ENCODE results near the gene TMEM131L. TPM values are rescaled to one million over a fixed set of nuclear protein-coding genes. Genes with fewer than 3 reads are reported as not detected.

Gene TMEM131L
- total RNA-seq, 1 donor from 2014 or later, result 18.6 TPM

- Histone ChIP-seq H3K9ac (ENCODE audit: low read length) (no peak overlapping the region), H3K27me3 (ENCODE audit: insufficient read depth, low read length) (no peaks in the 10 kb centered on the region), H3K4me1 (ENCODE audit: insufficient read depth, low read length) (peaks cover 17% of the 10 kb centered on the region), H3K36me3 (ENCODE audit: insufficient read depth, low read length) (no peaks in the 10 kb centered on the region), H3K4me3 (ENCODE audit: insufficient read depth, low read depth, low read length) (no peak overlapping the region), H3K4me2 (ENCODE audit: low read length) (peak overlapping the region; percentile 45), H4K20me1 (ENCODE audit: insufficient read depth, low read length) (peaks cover 34% of the 10 kb centered on the region), H3K27ac (ENCODE audit: low read depth, low read length) (peak overlapping the region; percentile 12), H3K79me2 (ENCODE audit: insufficient read depth, low read length) (no peaks in the 10 kb centered on the region), H3K9me3 (ENCODE audit: insufficient read depth, low read depth, low read length) (no peaks in the 10 kb centered on the region), H2AFZ (ENCODE audit: low read depth, low read length) (no peak overlapping the region)
- Mint-ChIP-seq H3K36me3 (ENCODE audit: low read depth, unreplicated experiment) (peaks cover 5% of the 10 kb centered on the region), H3K9me3 (ENCODE audit: unreplicated experiment) (no peaks in the 10 kb centered on the region), H3K4me1 (ENCODE audit: low read depth, unreplicated experiment) (peaks cover 28% of the 10 kb centered on the region), H3K27ac (ENCODE audit: unreplicated experiment) (peak overlapping the region; percentile 73), H3K4me3 (ENCODE audit: unreplicated experiment) (peak overlapping the region; percentile 29), H3K27me3 (ENCODE audit: low read depth, unreplicated experiment) (no peaks in the 10 kb centered on the region)
- peak; percentile 94 for FAIRE-seq
- peak; percentile 97 for DNase-seq (ENCODE audit: low read depth)
- TF ChIP-seq EZH2 (IDR thresholded peaks at IDR 0.05; ENCODE audit: insufficient read depth, low read length), result no peak
- TF ChIP-seq CTCF (IDR thresholded peaks at IDR 0.05; ENCODE audit: insufficient read depth, low read depth, low read length), result no peak
These were observed 75.4 kb downstream of the TMEM131L start for GRCh38 chr4:153541456-153542096.

GRCh38 chr4:153542131-153542530 lies 76.0 kb downstream of the TMEM131L start:
- Histone ChIP-seq H3K9ac (ENCODE audit: low read length) (no peak overlapping the region), H3K27ac (ENCODE audit: low read depth, low read length) (no peak overlapping the region), H3K4me1 (ENCODE audit: insufficient read depth, low read length) (peaks cover 17% of the 10 kb centered on the region), H3K79me2 (ENCODE audit: insufficient read depth, low read length) (no peaks in the 10 kb centered on the region), H3K4me3 (ENCODE audit: insufficient read depth, low read depth, low read length) (no peak overlapping the region), H3K4me2 (ENCODE audit: low read length) (peak overlapping the region; percentile 45), H3K36me3 (ENCODE audit: insufficient read depth, low read length) (no peaks in the 10 kb centered on the region), H4K20me1 (ENCODE audit: insufficient read depth, low read length) (peaks cover 34% of the 10 kb centered on the region), H3K9me3 (ENCODE audit: insufficient read depth, low read depth, low read length) (no peaks in the 10 kb centered on the region), H2AFZ (ENCODE audit: low read depth, low read length) (no peak overlapping the region), H3K27me3 (ENCODE audit: insufficient read depth, low read length) (no peaks in the 10 kb centered on the region)
- no peak for TF ChIP-seq CTCF (IDR thresholded peaks at IDR 0.05; ENCODE audit: insufficient read depth, low read depth, low read length)
- TF ChIP-seq EZH2 (IDR thresholded peaks at IDR 0.05; ENCODE audit: insufficient read depth, low read length), result no peak
- FAIRE-seq (no peak), DNase-seq (ENCODE audit: low read depth) (no peak)
- H3K36me3 Mint-ChIP-seq (ENCODE audit: low read depth, unreplicated experiment), result peaks cover 5% of the 10 kb centered on the region
- H3K27me3 Mint-ChIP-seq (ENCODE audit: low read depth, unreplicated experiment), result no peaks in the 10 kb centered on the region
- no peak overlapping the region for H3K4me3 Mint-ChIP-seq (ENCODE audit: unreplicated experiment)
- H3K27ac Mint-ChIP-seq (ENCODE audit: unreplicated experiment), result peak overlapping the region; percentile 73
- H3K9me3 Mint-ChIP-seq (ENCODE audit: unreplicated experiment), result no peaks in the 10 kb centered on the region
- H3K4me1 Mint-ChIP-seq (ENCODE audit: low read depth, unreplicated experiment), result peaks cover 28% of the 10 kb centered on the region

- H3K4me3 Mint-ChIP-seq (ENCODE audit: unreplicated experiment), result no peak overlapping the region
- peaks cover 2% of the 10 kb centered on the region for H3K36me3 Mint-ChIP-seq (ENCODE audit: low read depth, unreplicated experiment)
- H3K36me3 ChIP-seq (ENCODE audit: insufficient read depth, low read length), result no peaks in the 10 kb centered on the region
- H3K9ac ChIP-seq (ENCODE audit: low read length), result no peak overlapping the region
- peaks cover 17% of the 10 kb centered on the region for H3K4me1 ChIP-seq (ENCODE audit: insufficient read depth, low read length)
- no peaks in the 10 kb centered on the region for H3K9me3 Mint-ChIP-seq (ENCODE audit: unreplicated experiment)
- H3K4me2 ChIP-seq (ENCODE audit: low read length), result no peak overlapping the region
- no peak overlapping the region for H2AFZ ChIP-seq (ENCODE audit: low read depth, low read length)
- peaks cover 31% of the 10 kb centered on the region for H4K20me1 ChIP-seq (ENCODE audit: insufficient read depth, low read length)
- no peaks in the 10 kb centered on the region for H3K9me3 ChIP-seq (ENCODE audit: insufficient read depth, low read depth, low read length)
- no peak overlapping the region for H3K27ac Mint-ChIP-seq (ENCODE audit: unreplicated experiment)
- DNase-seq (ENCODE audit: low read depth), result no peak
- FAIRE-seq, result no peak
- no peak overlapping the region for H3K27ac ChIP-seq (ENCODE audit: low read depth, low read length)
- no peaks in the 10 kb centered on the region for H3K27me3 Mint-ChIP-seq (ENCODE audit: low read depth, unreplicated experiment)
- TF ChIP-seq CTCF (IDR thresholded peaks at IDR 0.05; ENCODE audit: insufficient read depth, low read depth, low read length) (no peak), EZH2 (IDR thresholded peaks at IDR 0.05; ENCODE audit: insufficient read depth, low read length) (no peak)
- no peaks in the 10 kb centered on the region for H3K27me3 ChIP-seq (ENCODE audit: insufficient read depth, low read length)
- H3K4me3 ChIP-seq (ENCODE audit: insufficient read depth, low read depth, low read length), result no peak overlapping the region
- H3K79me2 ChIP-seq (ENCODE audit: insufficient read depth, low read length), result no peaks in the 10 kb centered on the region
- peaks cover 26% of the 10 kb centered on the region for H3K4me1 Mint-ChIP-seq (ENCODE audit: low read depth, unreplicated experiment)
These were observed 76.7 kb downstream of the TMEM131L start for GRCh38 chr4:153542834-153543233.

Measured in astrocyte (in vitro differentiated cells and primary cell).